ENCODE results near the gene TSEN54.

TSEN54 gene

DNA sequence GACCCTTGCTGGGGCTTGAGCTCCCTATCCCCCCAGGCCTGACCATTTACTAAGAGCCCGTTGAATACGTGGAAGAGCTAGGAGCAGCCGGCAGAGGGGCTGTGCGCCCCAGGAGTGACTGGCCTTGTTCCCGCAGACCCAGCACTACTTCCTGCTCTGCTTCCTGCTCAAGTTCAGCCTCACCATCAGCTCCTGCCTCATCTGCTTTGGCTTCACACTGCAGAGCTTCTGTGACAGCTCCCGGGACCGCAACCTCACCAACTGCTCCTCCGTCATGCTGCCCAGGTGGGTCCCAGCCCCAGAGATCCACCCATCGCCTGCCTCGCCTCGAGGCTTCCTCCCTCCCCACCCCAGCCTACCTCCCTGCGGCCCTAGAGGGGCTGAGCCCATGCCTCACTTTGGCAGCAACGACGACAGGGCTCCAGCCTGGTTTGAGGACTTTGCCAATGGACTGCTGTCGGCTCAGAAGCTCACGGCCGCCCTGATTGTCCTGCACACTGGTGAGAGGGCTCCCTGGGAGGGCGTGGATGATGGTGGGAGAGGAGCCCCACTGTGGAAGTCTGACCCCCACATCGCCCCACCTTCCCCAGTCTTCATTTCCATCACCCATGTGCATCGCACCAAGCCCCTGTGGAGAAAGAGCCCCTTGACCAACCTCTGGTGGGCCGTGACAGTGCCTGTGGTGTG is 18.1 kb upstream of the TSEN54 start:
- TF ChIP-seq REST (IDR thresholded peaks at IDR 0.05; ENCODE audit: low read depth) = no peak
- TF ChIP-seq NFIC (IDR thresholded peaks at IDR 0.05) = no peak
- no peak for TF ChIP-seq FOXM1 (IDR thresholded peaks at IDR 0.05; ENCODE audit: borderline replicate concordance, low read depth)

- no peak for TF ChIP-seq USF1 (IDR thresholded peaks at IDR 0.05)
- TF ChIP-seq YY1 (IDR thresholded peaks at IDR 0.05; ENCODE audit: low read depth) = no peak
- no peak for TF ChIP-seq ZBTB7A (IDR thresholded peaks at IDR 0.05; ENCODE audit: low read depth)
- TF ChIP-seq CREB1 (IDR thresholded peaks at IDR 0.05; ENCODE audit: low read depth) = no peak
- no peak for TF ChIP-seq EP300 (IDR thresholded peaks at IDR 0.05; ENCODE audit: borderline replicate concordance)
- no peak for TF ChIP-seq TEAD4 (IDR thresholded peaks at IDR 0.05)
- no peak for TF ChIP-seq NFIC (IDR thresholded peaks at IDR 0.05)
- TF ChIP-seq TAF1 (IDR thresholded peaks at IDR 0.05; ENCODE audit: low read depth) = no peak
Measured at GRCh38 chr17:75498726-75499213, 17.6 kb upstream of the TSEN54 start.

- TF ChIP-seq MAX (IDR thresholded peaks at IDR 0.05) (no peak), RAD21 (IDR thresholded peaks at IDR 0.05; ENCODE audit: low read depth) (no peak), TAF1 (IDR thresholded peaks at IDR 0.05; ENCODE audit: low read depth) (no peak), ZBTB7A (IDR thresholded peaks at IDR 0.05; ENCODE audit: low read depth) (no peak), FOXM1 (IDR thresholded peaks at IDR 0.05; ENCODE audit: borderline replicate concordance, low read depth) (no peak), TEAD4 (IDR thresholded peaks at IDR 0.05) (no peak), YY1 (IDR thresholded peaks at IDR 0.05; ENCODE audit: low read depth) (no peak), CEBPB (IDR thresholded peaks at IDR 0.05) (no peak), EGR1 (IDR thresholded peaks at IDR 0.05) (no peak), NFIC (IDR thresholded peaks at IDR 0.05) (no peak), REST (IDR thresholded peaks at IDR 0.05; ENCODE audit: low read depth) (no peak), EP300 (IDR thresholded peaks at IDR 0.05; ENCODE audit: borderline replicate concordance) (no peak), USF1 (IDR thresholded peaks at IDR 0.05) (no peak), TCF12 (IDR thresholded peaks at IDR 0.05; ENCODE audit: low read depth) (no peak)
Measured at GRCh38 chr17:75499313-75500022, 16.9 kb upstream of the TSEN54 start.

DNA sequence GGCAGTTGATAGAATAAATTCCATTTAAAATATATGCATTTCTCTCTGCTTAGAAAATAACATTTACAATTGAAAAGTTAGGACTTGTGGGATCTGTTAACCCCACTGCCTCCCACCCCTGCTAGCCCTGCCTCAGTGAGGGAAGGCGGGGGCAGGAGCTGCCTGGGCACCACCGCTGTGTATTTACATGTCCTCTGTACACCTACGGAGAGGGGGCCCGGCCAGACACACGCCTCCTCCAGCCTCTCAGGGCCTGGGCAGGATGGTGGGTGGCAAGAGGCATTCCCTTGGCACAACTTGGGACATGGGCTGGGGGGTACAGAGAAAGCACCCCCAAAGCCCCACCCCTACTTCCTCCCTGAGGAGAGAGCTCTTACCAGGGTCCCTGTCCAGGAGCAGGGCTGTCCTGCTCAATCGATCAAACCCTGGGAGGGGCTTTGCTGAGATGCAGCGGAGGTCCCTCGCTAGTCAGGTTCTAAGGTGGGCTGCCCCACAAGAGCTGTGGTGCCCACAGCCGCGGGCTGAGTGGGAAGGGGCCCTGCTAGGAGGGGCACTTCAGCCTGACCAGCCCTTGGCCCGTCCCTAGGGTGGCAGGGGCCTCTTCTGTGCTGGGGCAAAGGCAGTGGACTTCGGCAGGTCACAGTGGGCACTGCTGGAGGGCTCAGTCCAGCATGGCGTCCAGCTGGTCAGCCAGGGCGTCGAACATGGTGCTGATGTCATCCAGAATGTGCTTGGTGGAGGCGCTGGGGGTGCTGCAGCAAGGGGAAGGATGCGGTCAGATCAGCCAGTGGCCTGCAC is 15.7 kb upstream of the TSEN54 start:
- TF ChIP-seq RAD21 (IDR thresholded peaks at IDR 0.05; ENCODE audit: low read depth) (no peak), USF1 (IDR thresholded peaks at IDR 0.05) (no peak), YY1 (IDR thresholded peaks at IDR 0.05; ENCODE audit: low read depth) (no peak), TEAD4 (IDR thresholded peaks at IDR 0.05) (no peak), FOXM1 (IDR thresholded peaks at IDR 0.05; ENCODE audit: borderline replicate concordance, low read depth) (no peak), EP300 (IDR thresholded peaks at IDR 0.05; ENCODE audit: borderline replicate concordance) (no peak), NFIC (IDR thresholded peaks at IDR 0.05) (no peak), MAX (IDR thresholded peaks at IDR 0.05) (no peak), TAF1 (IDR thresholded peaks at IDR 0.05; ENCODE audit: low read depth) (no peak), ZBTB7A (IDR thresholded peaks at IDR 0.05; ENCODE audit: low read depth) (no peak), TCF12 (IDR thresholded peaks at IDR 0.05; ENCODE audit: low read depth) (no peak)

All from Ishikawa (cell line).